H1 (cell line): ENCODE data around the gene ZNF521.

Source experiments
- CTCF ChIP-seq, 3 experiments: IDR thresholded peaks; 1 replicate in 2 of 3; 2 replicates in 1 of 3; pipeline versions ENCODE4 v1.5.1 to v1.6.1; 2011; ENCODE audit warnings: low read length in 3 of 3, mild to moderate bottlenecking in 3 of 3, inconsistent platforms in 2 of 3, low read depth in 1 of 3, moderate library complexity in 1 of 3; ENCODE audit not compliant: insufficient read depth in 1 of 3; ENCODE audit errors: control extremely low read depth in 1 of 3
- HDAC6 ChIP-seq: IDR thresholded peaks from one replicate; pipeline ENCODE4 v1.7.1; 2012; ENCODE audit warnings: low read depth, mild to moderate bottlenecking, inconsistent platforms, low read length, moderate library complexity
- POLR2A ChIP-seq, 2 experiments: IDR thresholded peaks; 1 replicate in 1 of 2; 2 replicates in 1 of 2; pipeline ENCODE4 v1.6.1; 2011; ENCODE audit warnings: low read depth in 2 of 2, low read length in 2 of 2, mild to moderate bottlenecking in 2 of 2; ENCODE audit errors: control extremely low read depth in 1 of 2
- TCF12 ChIP-seq: IDR thresholded peaks from 2 replicates; pipeline ENCODE4 v1.6.1; 2011; ENCODE audit warnings: low read depth, mild to moderate bottlenecking, low read length

DNA sequence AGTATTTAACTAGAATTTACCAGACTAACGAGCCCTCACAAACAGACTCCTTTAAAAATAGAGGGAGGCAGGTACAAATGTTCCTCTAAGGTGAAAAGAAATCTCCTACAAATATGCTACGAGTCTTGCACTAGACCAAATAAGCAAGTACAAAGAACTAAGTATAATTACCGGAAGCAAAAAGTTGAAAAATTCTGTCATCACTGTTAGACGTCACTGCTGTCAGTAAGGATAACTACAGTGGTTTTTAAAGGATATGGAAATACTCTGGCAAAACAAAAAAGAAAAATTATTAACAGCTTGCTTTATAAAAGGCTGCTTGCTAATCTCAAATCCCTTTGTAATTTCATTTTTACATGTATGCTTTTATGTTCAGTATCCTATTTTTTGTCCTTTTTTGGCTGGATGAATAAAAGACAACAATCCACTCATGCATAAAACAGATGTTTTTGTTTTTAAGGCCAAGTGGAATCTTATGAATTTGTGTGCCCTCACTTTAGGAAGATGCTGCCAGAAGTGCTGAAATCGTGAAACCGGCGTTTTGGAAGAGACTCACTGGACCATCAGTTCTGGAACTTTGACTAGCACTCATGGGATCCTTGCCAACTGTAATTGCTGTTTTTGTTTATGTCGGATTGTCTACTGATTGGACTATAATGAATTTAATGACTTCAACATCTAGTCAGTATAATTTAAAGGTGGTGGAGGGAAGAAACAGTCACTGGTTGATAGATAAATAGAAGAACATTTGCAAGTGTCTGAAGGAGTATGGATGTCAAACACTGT, 6.7 kb downstream of the ZNF521 start:
- TF ChIP-seq CTCF (IDR thresholded peaks at IDR 0.05; ENCODE audit: control extremely low read depth in 1 of 3, insufficient read depth in 1 of 3, low read depth in 1 of 3, low read length in 3 of 3): no peak
- TF ChIP-seq POLR2A (IDR thresholded peaks at IDR 0.05; ENCODE audit: control extremely low read depth in 1 of 2, low read depth in 2 of 2, low read length in 2 of 2): no peak
- no peak for TF ChIP-seq TCF12
- TF ChIP-seq HDAC6: no peak
